ENCODE results near the gene RSU1. TPM values are rescaled to one million over a fixed set of nuclear protein-coding genes. Genes with fewer than 3 reads are reported as not detected.

The RSU1 gene
- total and polyA plus RNA-seq, 10 of the 15 experiments (the other 5 are each of a cell fraction or from before 2014, with no cell fraction given) = 49.2 to 139 (median 81.3) TPM

DNA sequence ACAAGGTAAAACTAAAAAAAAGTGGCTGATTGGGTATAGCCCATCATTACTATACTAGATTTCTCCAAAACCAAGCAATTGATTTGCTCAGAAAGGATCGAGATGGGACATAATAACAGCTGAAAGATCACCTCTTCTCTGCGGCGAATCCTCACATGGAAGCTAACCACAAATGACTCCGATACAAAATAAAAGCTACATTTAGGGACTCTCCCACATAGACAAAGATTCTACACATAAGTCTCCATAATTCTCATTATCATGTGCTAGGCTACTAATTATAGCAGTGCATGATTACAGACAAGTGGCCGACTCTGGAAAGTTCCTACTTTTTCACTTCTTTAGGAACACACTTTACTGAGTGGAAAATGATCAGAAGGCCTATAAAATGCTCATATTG, 116.9 kb downstream of the RSU1 start:
- no peak for ATAC-seq
- CTCF ChIA-PET = interaction anchor here (0.7 kb wide), 1 partner anchor 370 kb away, joined by 3 read pairs; no protein-coding TSS in a partner anchor
- no peak for FAIRE-seq
- Histone ChIP-seq H3K79me2 (ENCODE audit: control insufficient read depth, insufficient read depth, low read length) (no peaks in the 10 kb centered on the region), H2AFZ (ENCODE audit: control insufficient read depth, low read depth, low read length) (no peak overlapping the region), H3K9ac (ENCODE audit: control insufficient read depth, insufficient read depth, low read length) (no peak overlapping the region), H4K20me1 (ENCODE audit: control insufficient read depth, insufficient read depth) (no peaks in the 10 kb centered on the region), H3K4me3 (no peak overlapping the region), H3K27ac (ENCODE audit: control insufficient read depth, insufficient read depth) (no peak overlapping the region), H3K9me3 (replicated peaks; ENCODE audit: control insufficient read depth, insufficient read depth, low read length) (no peaks in the 10 kb centered on the region; the same call in 2 of the 3 replicates), H3K4me1 (ENCODE audit: control insufficient read depth, insufficient read depth, low read length) (no peaks in the 10 kb centered on the region), H3K36me3 (ENCODE audit: control insufficient read depth in 2 of 2, insufficient read depth in 2 of 2, low read length in 1 of 2) (no peaks in the 10 kb centered on the region), H3K4me2 (ENCODE audit: control insufficient read depth, insufficient read depth) (no peak overlapping the region), H3K27me3 (replicated peaks in 1 of 2; ENCODE audit: control insufficient read depth in 2 of 2, insufficient read depth in 2 of 2, low read length in 1 of 2) (no peaks in the 10 kb centered on the region)
- DNase-seq (ENCODE audit: low read depth, low spot score) = no peak
- intact Hi-C loops (cut with micrococcal nuclease; ENCODE audit: unreplicated experiment) = no loop called here
- TF ChIP-seq BMI1 (IDR thresholded peaks at IDR 0.05; ENCODE audit: borderline replicate concordance) = no peak
- no peak for TF ChIP-seq WRNIP1 (IDR thresholded peaks at IDR 0.05; ENCODE audit: borderline replicate concordance, low read depth, low read length)
- TF ChIP-seq CREB1 (IDR thresholded peaks at IDR 0.05; ENCODE audit: low read depth) = no peak
- 90% methylated on average over 5 of the region's 5 CpGs for WGBS (ENCODE audit: insufficient coverage, insufficient replicate concordance, low lambda C conversion rate, missing lambda C conversion rate)
- SMC1A ChIA-PET (ENCODE audit: uncharacterized antibody, unreplicated experiment) = interaction anchor here (0.7 kb wide), 1 partner anchor 1796 kb away, joined by 3 read pairs; no protein-coding TSS in a partner anchor
- POLR2A ChIA-PET = no interaction called here
- BruUV-seq (replicated peaks) = no TSS peak
- RAD21 ChIA-PET (ENCODE audit: unreplicated experiment) = no interaction called here
- in situ Hi-C loops (cut with MboI) = no loop called here

DNA sequence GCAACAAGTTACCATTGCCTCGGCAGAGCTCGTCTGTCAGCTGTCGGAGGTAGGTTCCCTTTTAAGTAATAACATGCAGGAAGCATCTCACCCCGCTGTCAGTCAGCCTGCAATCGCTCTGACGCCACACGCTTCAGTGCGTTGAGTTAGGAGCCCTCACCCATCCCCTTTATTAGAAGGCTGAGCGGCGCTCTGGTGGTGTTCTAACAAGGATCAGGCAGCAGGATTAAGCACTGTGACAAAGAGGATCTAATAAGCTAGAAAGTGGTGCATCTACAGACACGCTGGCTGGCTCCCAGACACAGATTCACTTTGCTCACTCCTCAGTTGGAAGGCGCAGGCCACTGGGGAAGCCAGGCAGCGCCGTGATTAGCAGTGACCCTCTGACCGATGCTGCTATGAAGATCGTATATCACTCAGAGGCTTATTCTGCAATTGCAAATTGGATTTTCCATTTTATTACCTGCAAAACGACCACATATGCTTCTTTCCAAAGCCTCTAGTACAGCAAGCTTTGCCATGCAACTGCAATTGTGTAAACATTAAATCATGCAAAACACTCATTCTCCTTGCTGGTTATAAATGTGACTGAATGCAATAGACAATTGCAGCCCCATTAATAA, 117.7 kb downstream of the RSU1 start:
- no peak overlapping the region for H3K4me2 ChIP-seq (ENCODE audit: control insufficient read depth, insufficient read depth)
- no TSS peak for BruUV-seq (replicated peaks)
- no peaks in the 10 kb centered on the region for H3K36me3 ChIP-seq (ENCODE audit: control insufficient read depth in 2 of 2, insufficient read depth in 2 of 2, low read length in 1 of 2)
- no peak overlapping the region for H3K9ac ChIP-seq (ENCODE audit: control insufficient read depth, insufficient read depth, low read length)
- H3K27me3 ChIP-seq (replicated peaks in 1 of 2; ENCODE audit: control insufficient read depth in 2 of 2, insufficient read depth in 2 of 2, low read length in 1 of 2) = no peaks in the 10 kb centered on the region
- FAIRE-seq = no peak
- SMC1A ChIA-PET (ENCODE audit: uncharacterized antibody, unreplicated experiment) = interaction anchor here (0.9 to 1.9 kb wide), 2 partner anchors 11 to 110 kb away, joined by 3 to 4 read pairs; no protein-coding TSS in a partner anchor
- RAD21 ChIA-PET (ENCODE audit: unreplicated experiment) = no interaction called here
- no peak overlapping the region for H3K27ac ChIP-seq (ENCODE audit: control insufficient read depth, insufficient read depth)
- no peak for ATAC-seq
- H3K4me1 ChIP-seq (ENCODE audit: control insufficient read depth, insufficient read depth, low read length) = no peaks in the 10 kb centered on the region
- CTCF ChIA-PET = no interaction called here
- H3K9me3 ChIP-seq (replicated peaks; ENCODE audit: control insufficient read depth, insufficient read depth, low read length) = no peaks in the 10 kb centered on the region; the same call in 2 of the 3 replicates
- in situ Hi-C loops (cut with MboI) (no loop called here), intact Hi-C loops (cut with micrococcal nuclease; ENCODE audit: unreplicated experiment) (no loop called here)
- POLR2A ChIA-PET = no interaction called here
- H2AFZ ChIP-seq (ENCODE audit: control insufficient read depth, low read depth, low read length) = no peak overlapping the region
- no peak overlapping the region for H3K4me3 ChIP-seq
- no peak for DNase-seq (ENCODE audit: low read depth, low spot score)
- no peaks in the 10 kb centered on the region for H4K20me1 ChIP-seq (ENCODE audit: control insufficient read depth, insufficient read depth)
- no peaks in the 10 kb centered on the region for H3K79me2 ChIP-seq (ENCODE audit: control insufficient read depth, insufficient read depth, low read length)
- WGBS (ENCODE audit: insufficient coverage, insufficient replicate concordance, low lambda C conversion rate, missing lambda C conversion rate) = 92% methylated on average over 17 of the region's 17 CpGs
- no peak for TF ChIP-seq NFYA (IDR thresholded peaks at IDR 0.05; ENCODE audit: borderline replicate concordance, low read depth, low read length)
- TF ChIP-seq MTA2 (IDR thresholded peaks at IDR 0.05; ENCODE audit: low read depth) = no peak
- TF ChIP-seq, protein P1, sequence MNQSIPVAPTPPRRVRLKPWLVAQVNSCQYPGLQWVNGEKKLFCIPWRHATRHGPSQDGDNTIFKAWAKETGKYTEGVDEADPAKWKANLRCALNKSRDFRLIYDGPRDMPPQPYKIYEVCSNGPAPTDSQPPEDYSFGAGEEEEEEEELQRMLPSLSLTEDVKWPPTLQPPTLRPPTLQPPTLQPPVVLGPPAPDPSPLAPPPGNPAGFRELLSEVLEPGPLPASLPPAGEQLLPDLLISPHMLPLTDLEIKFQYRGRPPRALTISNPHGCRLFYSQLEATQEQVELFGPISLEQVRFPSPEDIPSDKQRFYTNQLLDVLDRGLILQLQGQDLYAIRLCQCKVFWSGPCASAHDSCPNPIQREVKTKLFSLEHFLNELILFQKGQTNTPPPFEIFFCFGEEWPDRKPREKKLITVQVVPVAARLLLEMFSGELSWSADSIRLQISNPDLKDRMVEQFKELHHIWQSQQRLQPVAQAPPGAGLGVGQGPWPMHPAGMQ (IDR thresholded peaks at IDR 0.05; ENCODE audit: borderline replicate concordance) = no peak
- TF ChIP-seq MYC (IDR thresholded peaks at IDR 0.05; ENCODE audit: insufficient read depth, insufficient read length, insufficient replicate concordance, low read length, severe bottlenecking) = no peak
- no peak for TF ChIP-seq SIX5 (IDR thresholded peaks at IDR 0.05; ENCODE audit: low read depth, low read length, severe bottlenecking)
- TF ChIP-seq PAX5 (IDR thresholded peaks at IDR 0.05; ENCODE audit: borderline replicate concordance, low read depth, low read length) = no peak
- no peak for TF ChIP-seq KDM1A (IDR thresholded peaks at IDR 0.05; ENCODE audit: borderline replicate concordance)
- no peak for TF ChIP-seq KAT2A (conservative IDR thresholded peaks at IDR 0.05; ENCODE audit: control insufficient read depth, low read depth, low read length)
- TF ChIP-seq, protein P2, sequence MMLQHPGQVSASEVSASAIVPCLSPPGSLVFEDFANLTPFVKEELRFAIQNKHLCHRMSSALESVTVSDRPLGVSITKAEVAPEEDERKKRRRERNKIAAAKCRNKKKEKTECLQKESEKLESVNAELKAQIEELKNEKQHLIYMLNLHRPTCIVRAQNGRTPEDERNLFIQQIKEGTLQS (IDR thresholded peaks at IDR 0.05; ENCODE audit: borderline replicate concordance, extremely low read depth, low read depth, low read length) = no peak
